ENCODE data around the gene RANBP3. TPM values are rescaled to one million over a fixed set of nuclear protein-coding genes. Genes with fewer than 3 reads are reported as not detected.
A peak's percentile ranks its signal among the peaks of the same experiment; 100 is the strongest.

RANBP3 gene
- total and polyA plus RNA-seq, 2 experiments from 2014 or later, result 41.8 to 50.0 TPM

DNA sequence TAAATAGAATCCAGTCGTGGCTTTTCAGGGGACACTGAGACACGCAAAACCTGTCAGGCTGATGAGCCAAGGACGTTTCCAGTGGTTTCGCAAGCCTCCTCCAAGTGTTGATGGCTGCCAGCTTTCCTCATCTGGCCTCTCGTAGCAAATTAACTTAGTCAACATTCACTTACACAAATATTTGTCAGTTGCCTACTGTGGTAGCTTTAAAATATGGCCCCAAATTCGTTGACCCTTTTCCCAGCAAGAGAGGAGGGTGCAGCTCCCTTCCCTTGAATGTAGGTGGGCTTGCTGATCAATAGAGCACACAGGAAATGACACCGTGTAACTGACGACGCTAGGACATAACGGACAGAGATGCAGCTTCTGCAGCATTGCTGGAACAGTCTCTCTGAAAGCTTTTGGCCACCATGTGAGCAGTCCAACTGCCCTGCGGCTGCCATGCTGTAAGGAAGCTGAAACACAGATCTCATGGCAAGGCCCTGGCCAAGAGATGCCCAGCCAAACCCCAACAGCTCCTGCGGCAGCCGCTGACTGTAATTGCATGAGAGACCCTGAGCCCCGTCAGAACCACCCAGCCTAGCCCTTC is 5.5 kb upstream of the RANBP3 start:
- no peaks in the 10 kb centered on the region for H3K9me2 ChIP-seq (ENCODE audit: insufficient read depth)
- 29 to 31% methylated on average over 14 of the region's 14 CpGs for WGBS, 2 experiments (ENCODE audit: low coverage in 1 of 2, low lambda C conversion rate in 2 of 2, missing lambda C conversion rate in 2 of 2)
- H3K4me3 ChIP-seq, result peak overlapping the region; percentile 16; the same call in 1 of the 2 replicates
- peaks cover 34% of the 10 kb centered on the region for H3K4me1 ChIP-seq (ENCODE audit: insufficient read depth)
- H4K20me1 ChIP-seq (ENCODE audit: insufficient read depth), result no peaks in the 10 kb centered on the region
- H3K27ac ChIP-seq, result peak overlapping the region; percentile 23; the same call in 1 of the 2 replicates
- peaks cover 18% of the 10 kb centered on the region for H3K79me2 ChIP-seq (ENCODE audit: insufficient read depth)
- no peaks in the 10 kb centered on the region for H3K9me3 ChIP-seq (ENCODE audit: low read depth)
- TF ChIP-seq EZH2phosphoT487 (IDR thresholded peaks at IDR 0.05; ENCODE audit: insufficient read depth, low read depth) (no peak), EZH2 (IDR thresholded peaks at IDR 0.05; ENCODE audit: insufficient read depth, poor library complexity, severe bottlenecking) (no peak)
- H3K36me3 ChIP-seq (ENCODE audit: low read depth), result no peaks in the 10 kb centered on the region
- no peak overlapping the region; the same call in 1 of the 2 replicates for H3K9ac ChIP-seq
- H2AFZ ChIP-seq, result peak overlapping the region; percentile 52
- H3K27me3 ChIP-seq (replicated peaks; ENCODE audit: insufficient read depth), result no peaks in the 10 kb centered on the region
- H3F3A ChIP-seq (ENCODE audit: insufficient read depth), result peaks cover 4% of the 10 kb centered on the region
- in situ Hi-C loops (cut with MboI), result no loop called here
- DNase-seq, result peak; percentile 65
- peak overlapping the region; percentile 38 for H3K4me2 ChIP-seq (ENCODE audit: unreplicated experiment)

DNA sequence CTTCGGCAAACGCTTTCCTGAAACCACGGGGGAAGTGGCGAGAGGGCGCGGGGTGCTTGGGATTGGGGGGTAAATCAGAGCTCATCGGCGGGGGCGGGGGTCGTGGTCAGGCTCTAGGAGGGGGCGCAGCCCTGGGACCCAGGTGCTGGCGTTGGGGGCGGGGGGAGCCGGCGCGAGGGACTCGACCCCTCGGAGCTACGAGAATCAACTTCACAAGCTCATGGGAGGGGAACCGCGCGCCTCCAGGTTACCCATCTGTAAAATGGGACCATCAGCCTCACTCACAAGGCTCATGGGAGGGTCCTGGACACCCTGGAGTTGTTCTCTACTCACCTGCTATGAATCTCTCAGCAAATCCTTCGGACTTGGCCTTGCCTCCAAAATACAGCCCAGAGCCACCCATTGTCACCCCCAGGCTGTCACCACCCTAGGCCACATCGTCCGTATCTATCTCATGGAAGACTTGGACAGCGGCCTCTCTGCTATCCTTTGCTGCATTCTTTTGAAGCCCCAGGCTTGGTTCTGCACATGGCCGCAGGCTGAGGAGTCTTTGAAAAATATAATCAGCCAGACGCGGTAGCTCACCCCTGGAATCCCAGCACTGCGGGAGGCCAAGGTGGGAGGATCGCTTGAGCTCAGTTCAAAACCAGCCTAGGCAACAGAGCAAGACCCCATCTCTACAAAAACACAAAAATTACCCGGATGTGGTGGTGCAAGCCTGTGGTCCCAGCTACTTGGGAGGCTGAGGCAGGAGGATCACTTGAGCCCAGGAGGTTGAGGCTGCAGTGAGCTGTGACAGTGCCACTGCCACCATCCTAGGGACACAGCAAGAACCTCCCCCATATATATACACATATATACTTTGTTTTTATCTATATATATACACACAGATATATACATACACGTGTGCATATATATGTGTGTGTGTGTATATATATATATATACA is 939 bp upstream of the RANBP3 start:
- Histone ChIP-seq H4K20me1 (ENCODE audit: insufficient read depth) (peaks cover 6% of the 10 kb centered on the region; the same call in 1 of the 2 replicates), H3K4me2 (ENCODE audit: unreplicated experiment) (peak overlapping the region; percentile 77), H3K27me3 (replicated peaks; ENCODE audit: insufficient read depth) (no peaks in the 10 kb centered on the region), H3K4me1 (ENCODE audit: insufficient read depth) (peaks cover 36% of the 10 kb centered on the region), H2AFZ (peak overlapping the region; percentile 83), H3K9me2 (ENCODE audit: insufficient read depth) (no peaks in the 10 kb centered on the region), H3K9ac (peak overlapping the region; percentile 84), H3K79me2 (ENCODE audit: insufficient read depth) (peaks cover 60% of the 10 kb centered on the region), H3K36me3 (ENCODE audit: low read depth) (no peaks in the 10 kb centered on the region), H3F3A (ENCODE audit: insufficient read depth) (peaks cover 4% of the 10 kb centered on the region), H3K4me3 (peak overlapping the region; percentile 77), H3K9me3 (ENCODE audit: low read depth) (no peaks in the 10 kb centered on the region), H3K27ac (peak overlapping the region; percentile 36; the same call in 1 of the 2 replicates)
- TF ChIP-seq EZH2phosphoT487 (IDR thresholded peaks at IDR 0.05; ENCODE audit: insufficient read depth, low read depth) (no peak), EZH2 (IDR thresholded peaks at IDR 0.05; ENCODE audit: insufficient read depth, poor library complexity, severe bottlenecking) (no peak)
- whole genome bisulfite sequencing, 2 experiments (ENCODE audit: low coverage in 1 of 2, low lambda C conversion rate in 2 of 2, missing lambda C conversion rate in 2 of 2), result 36 to 54% methylated on average over 21 to 33 of the region's 33 CpGs
- no peak for DNase-seq
- in situ Hi-C loops (cut with MboI), result no loop called here

DNA sequence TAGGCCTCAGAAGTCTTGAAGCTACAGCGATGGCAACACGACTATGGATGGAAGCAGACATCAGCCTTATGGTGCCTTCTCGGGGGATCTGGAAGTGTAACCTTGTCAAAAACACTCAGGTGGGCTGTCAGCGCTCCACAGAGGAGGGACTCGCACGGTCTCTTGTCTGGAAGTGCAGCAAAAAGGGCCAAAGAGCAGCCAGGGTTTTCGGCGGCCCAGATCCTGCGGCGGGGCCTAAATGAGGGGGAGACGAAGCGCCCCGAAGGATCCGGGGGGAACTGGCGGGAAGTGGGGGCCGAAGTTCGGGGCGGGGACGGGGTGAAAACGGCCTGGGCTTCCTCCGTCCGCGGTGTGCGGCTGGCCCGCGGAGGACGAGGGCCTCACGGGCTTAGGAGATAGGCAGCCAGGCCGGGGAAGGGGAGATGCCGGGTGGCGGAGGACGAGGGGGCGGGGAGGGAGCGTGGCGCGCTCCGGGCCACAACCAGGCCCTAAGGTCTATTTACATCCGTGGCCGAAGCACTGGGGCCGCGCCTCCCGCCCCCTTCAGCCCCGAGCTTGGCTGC is 637 bp downstream of the RANBP3 start:
- in situ Hi-C loops (cut with MboI), result no loop called here
- Histone ChIP-seq H3K9ac (peak overlapping the region; percentile 89), H3F3A (ENCODE audit: insufficient read depth) (no peaks in the 10 kb centered on the region), H3K27me3 (replicated peaks; ENCODE audit: insufficient read depth) (no peaks in the 10 kb centered on the region), H2AFZ (peak overlapping the region; percentile 67), H3K4me3 (peak overlapping the region; percentile 78), H3K4me2 (ENCODE audit: unreplicated experiment) (peak overlapping the region; percentile 98), H3K9me3 (ENCODE audit: low read depth) (no peaks in the 10 kb centered on the region), H3K79me2 (ENCODE audit: insufficient read depth) (peaks cover 76% of the 10 kb centered on the region), H4K20me1 (ENCODE audit: insufficient read depth) (peaks cover 6% of the 10 kb centered on the region; the same call in 1 of the 2 replicates), H3K36me3 (ENCODE audit: low read depth) (no peaks in the 10 kb centered on the region), H3K4me1 (ENCODE audit: insufficient read depth) (peaks cover 26% of the 10 kb centered on the region; the same call in 1 of the 2 replicates), H3K27ac (peak overlapping the region; percentile 39), H3K9me2 (ENCODE audit: insufficient read depth) (no peaks in the 10 kb centered on the region)
- DNase-seq, result peak; percentile 19
- TF ChIP-seq EZH2 (IDR thresholded peaks at IDR 0.05; ENCODE audit: insufficient read depth, poor library complexity, severe bottlenecking) (no peak), EZH2phosphoT487 (IDR thresholded peaks at IDR 0.05; ENCODE audit: insufficient read depth, low read depth) (no peak)
- WGBS, 2 experiments (ENCODE audit: low coverage in 1 of 2, low lambda C conversion rate in 2 of 2, missing lambda C conversion rate in 2 of 2), result 1 to 2% methylated on average over 15 to 32 of the region's 43 CpGs

DNA sequence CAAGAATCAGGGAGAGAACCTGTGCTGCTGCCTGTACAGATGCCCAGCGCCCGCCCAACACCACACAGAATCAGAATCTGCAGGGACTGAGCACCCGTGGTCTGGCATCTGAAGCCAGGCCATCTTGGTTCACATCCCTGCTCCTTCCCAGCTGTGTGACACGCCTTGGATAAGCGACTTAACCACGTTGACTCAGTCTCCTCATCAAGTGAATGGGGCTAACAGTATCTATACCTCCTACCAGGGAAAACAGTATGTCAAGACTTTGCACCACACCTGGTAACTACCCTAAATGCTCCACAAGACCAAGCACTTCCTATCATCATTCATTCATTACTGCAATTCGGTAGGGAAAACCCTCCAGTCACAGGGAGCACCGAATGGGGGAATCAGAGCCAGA is 1.2 kb downstream of the RANBP3 start:
- Histone ChIP-seq H2AFZ (no peak overlapping the region), H3K4me2 (ENCODE audit: unreplicated experiment) (peak overlapping the region; percentile 98), H3K4me1 (ENCODE audit: insufficient read depth) (peaks cover 26% of the 10 kb centered on the region; the same call in 1 of the 2 replicates), H3K9me2 (ENCODE audit: insufficient read depth) (no peaks in the 10 kb centered on the region), H4K20me1 (ENCODE audit: insufficient read depth) (peaks cover 6% of the 10 kb centered on the region; the same call in 1 of the 2 replicates), H3K36me3 (ENCODE audit: low read depth) (no peaks in the 10 kb centered on the region), H3K79me2 (ENCODE audit: insufficient read depth) (peaks cover 81% of the 10 kb centered on the region), H3K27me3 (replicated peaks; ENCODE audit: insufficient read depth) (no peaks in the 10 kb centered on the region), H3K27ac (no peak overlapping the region), H3K9ac (peak overlapping the region; percentile 89), H3K4me3 (peak overlapping the region; percentile 78), H3K9me3 (ENCODE audit: low read depth) (no peaks in the 10 kb centered on the region), H3F3A (ENCODE audit: insufficient read depth) (no peaks in the 10 kb centered on the region)
- TF ChIP-seq EZH2phosphoT487 (IDR thresholded peaks at IDR 0.05; ENCODE audit: insufficient read depth, low read depth) (no peak), EZH2 (IDR thresholded peaks at IDR 0.05; ENCODE audit: insufficient read depth, poor library complexity, severe bottlenecking) (no peak)
- 53% methylated on average over 8 of the region's 8 CpGs for WGBS, 2 experiments (ENCODE audit: low coverage in 1 of 2, low lambda C conversion rate in 2 of 2, missing lambda C conversion rate in 2 of 2)
- DNase-seq, result no peak
- in situ Hi-C loops (cut with MboI), result no loop called here
